IMR-90 (cell line): ENCODE data around the gene S100A16. TPM values are rescaled to one million over a fixed set of nuclear protein-coding genes. Genes with fewer than 3 reads are reported as not detected.

Experiments
- BHLHE40 ChIP-seq: fragments of 150-350 bp; IDR thresholded peaks from 2 replicates; pipeline ENCODE4 v1.6.1; 2016; ENCODE audit warnings: mild to moderate bottlenecking, low read depth, low read length
- CHD1 ChIP-seq: IDR thresholded peaks from 2 replicates; pipeline ENCODE4 v1.6.1; 2012; ENCODE audit warnings: low read depth, low read length, improper control_type of control experiment
- NFE2L2 ChIP-seq: fragments of 150-350 bp; IDR thresholded peaks from 2 replicates; pipeline ENCODE4 v1.6.1; 2016; ENCODE audit warnings: low read depth, mild to moderate bottlenecking, low read length
- POLR2A ChIP-seq: IDR thresholded peaks from 2 replicates; pipeline ENCODE4 v1.6.1; 2012; ENCODE audit warnings: mild to moderate bottlenecking, low read depth, low read length
- SMC3 ChIP-seq: fragments of 150-350 bp; IDR thresholded peaks from 2 replicates; pipeline ENCODE4 v1.6.1; 2016; ENCODE audit warnings: low read depth, mild to moderate bottlenecking, antibody characterized with exemption, low read length, moderate library complexity
- polyA plus RNA-seq, 3 experiments: library from polyadenylated mRNA; depleted of rRNA; stranded (reverse); fragments of >200 nt; gene quantifications; 2 replicates each; pipeline ENCODE4 v1.2.3, GENCODE V29; 2012; ENCODE audit warnings: low replicate concordance in 1 of 3
- total RNA-seq: library from RNA; depleted of rRNA; stranded (reverse); fragments of >200 nt; gene quantifications from 2 replicates; pipeline ENCODE4 v1.2.3, GENCODE V29; 2012

Gene S100A16
- total and polyA plus RNA-seq, 2 of the 4 experiments (the other 2 are of a cell fraction): 201 to 515 TPM

DNA sequence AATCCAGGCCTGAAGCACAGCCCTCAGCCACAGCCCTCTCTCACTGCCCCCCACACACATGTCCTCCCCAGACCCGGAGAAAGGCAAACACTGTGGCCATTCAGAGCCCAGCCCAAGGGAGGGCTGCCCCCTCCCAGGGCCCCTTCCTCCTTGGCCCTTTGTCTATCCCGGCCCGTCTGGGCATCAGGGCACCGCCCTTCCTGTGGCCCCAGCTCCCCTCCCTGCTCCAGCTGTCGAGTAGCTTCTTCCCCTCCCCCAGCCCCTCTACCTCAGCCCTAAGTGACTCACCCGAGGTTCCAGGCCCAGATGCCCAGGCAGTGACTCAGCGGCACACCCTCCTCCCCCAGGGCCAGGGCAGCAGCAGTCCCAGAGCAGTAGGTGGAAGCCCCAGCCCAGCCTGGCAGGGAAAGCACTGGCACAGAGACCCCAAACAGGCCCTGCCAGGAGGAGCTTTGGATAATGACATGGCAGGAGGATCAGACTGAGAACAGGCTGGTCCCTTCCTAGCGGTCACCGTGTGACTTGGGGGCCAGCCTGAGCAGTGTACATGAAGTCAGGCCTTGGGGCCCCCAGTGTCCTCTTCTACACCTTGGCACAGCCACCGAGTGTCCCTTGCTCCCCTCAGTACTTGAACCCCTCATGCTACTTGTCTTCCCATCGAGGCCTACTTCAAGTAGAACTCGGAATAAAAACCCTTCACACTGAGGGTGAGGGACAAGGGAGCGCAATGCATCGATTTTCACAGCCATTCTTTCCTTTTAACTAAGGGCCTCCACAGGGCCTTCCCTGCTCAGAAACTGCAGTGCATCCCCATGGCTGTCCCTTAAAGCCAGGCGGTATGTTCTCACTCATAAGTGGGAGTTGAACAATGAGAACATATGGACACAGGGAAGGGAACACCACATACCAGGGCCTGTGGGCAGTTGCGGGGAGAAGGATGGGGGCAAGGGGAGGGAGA is 46.2 kb downstream of the S100A16 start (continued):
- TF ChIP-seq CHD1 (no peak), NFE2L2 (peak; percentile 69; the same call in 1 of the 2 replicates), POLR2A (peak; percentile 68), SMC3 (0 out of 2 replicates have a peak, but pooled peaks have one; percentile 8), BHLHE40 (peak; percentile 74)
